NCI-H2107 (cell line): ENCODE data around the gene COPS4.
"Not testable (repeated sequence)": the region's sequence is repeated elsewhere in the genome, so short reads cannot be mapped to it uniquely, and the experiment has no call there.

Source experiments
- DNase-seq: peaks from one replicate; lab custom pipeline; 2025; lab: John Stamatoyannopoulos, UW

Gene COPS4

GRCh38 chr4:83034630-83035494 lies at the start of gene COPS4:
COPS4 (plus strand) TSS chr4:83035183; CDS start chr4:83035225, 42 bp downstream.
- peak; percentile 81 for DNase-seq

DNA sequence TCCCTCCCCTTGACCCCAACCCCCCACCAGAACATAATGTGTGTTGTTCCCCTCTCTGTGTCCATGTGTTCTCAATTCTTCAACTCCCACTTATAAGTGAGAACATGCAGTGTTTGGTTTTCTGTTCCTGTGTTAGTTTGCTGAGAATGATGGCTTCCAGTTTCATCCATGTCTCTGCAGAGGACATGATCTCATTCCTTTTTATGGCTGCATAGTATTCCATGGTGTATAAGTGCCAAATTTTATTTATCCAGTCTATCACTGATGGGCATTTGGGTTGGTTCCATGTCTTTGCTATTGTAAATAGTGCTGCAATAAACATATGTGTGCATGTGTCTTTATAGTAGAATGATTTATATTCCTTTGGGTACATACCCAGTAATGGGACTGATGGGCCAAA lies 47.5 kb upstream of the COPS4 start:
- DNase-seq: not testable (repeated sequence)

DNA sequence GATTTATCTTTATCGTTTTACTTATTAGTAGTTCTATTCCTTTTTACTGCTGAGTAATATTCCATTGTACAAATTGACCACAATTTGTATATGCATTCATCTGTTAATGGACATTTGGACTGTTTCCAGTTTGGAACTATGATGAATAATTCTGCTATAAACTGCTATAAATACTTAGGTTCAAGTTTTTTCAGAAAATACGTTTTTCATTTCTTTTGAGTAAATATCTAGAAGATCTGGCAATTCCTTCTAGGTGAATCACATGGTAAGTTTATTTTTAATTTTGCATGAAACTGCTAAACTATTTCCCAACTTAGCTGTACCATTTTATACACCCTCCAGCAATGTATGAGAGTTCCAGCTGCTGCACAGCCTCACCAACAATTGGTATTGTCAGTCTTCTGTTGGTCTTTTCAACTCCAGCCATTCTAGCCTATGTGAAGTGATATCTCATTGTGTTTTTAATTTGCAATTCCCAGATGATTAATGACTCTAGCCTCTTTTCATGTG lies 46.6 kb upstream of the COPS4 start:
- DNase-seq: no peak

- DNase-seq: no peak
Observed at GRCh38 chr4:82989575-82990429, 45.2 kb upstream of the COPS4 start.

GRCh38 chr4:82994834-82995233 lies 40.1 kb upstream of the COPS4 start:
- no peak for DNase-seq

- no peak for DNase-seq
Observed at GRCh38 chr4:82998898-82999297, 36.1 kb upstream of the COPS4 start.

DNA sequence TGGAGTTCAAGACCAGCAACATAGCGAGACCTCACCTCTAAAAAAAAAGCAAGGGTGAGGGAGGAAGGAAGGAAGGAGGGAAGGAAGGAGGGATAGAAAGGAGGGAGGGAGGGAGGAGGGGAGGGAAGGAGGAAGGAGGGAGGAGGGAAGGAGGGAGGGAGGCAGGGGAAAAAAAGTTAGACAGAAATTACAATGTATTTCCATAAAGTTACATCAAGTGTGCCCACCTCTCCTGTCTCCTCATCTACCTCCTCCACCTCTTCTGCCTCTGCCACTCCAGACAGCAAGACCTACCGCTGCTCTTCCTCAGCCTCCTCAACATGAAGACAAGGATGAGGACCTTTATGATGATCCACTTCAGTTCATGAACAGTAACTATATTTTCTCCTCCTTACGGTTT lies 32.7 kb upstream of the COPS4 start:
- DNase-seq: no peak

GRCh38 chr4:83003044-83003791 lies 31.8 kb upstream of the COPS4 start:
- DNase-seq: not testable (repeated sequence)

DNA sequence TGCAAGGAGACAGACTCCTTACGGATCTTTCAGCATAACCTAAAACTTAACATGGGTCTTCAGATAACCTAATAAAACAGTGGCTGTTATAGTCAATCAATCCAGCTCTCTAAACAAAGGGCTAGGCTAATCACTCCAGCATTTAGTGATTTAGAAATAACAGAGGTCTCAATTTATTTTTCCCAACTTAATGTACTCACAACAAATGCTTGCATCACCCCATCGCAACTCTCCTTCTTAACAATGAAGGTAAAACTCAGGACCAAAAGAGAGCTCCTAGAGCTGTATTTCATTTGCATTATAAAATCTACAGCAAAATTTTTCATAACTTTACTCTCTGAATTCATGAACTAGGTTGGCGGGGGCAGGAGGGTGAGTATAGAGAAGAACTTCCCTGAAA lies 25.5 kb upstream of the COPS4 start:
- DNase-seq: no peak

DNA sequence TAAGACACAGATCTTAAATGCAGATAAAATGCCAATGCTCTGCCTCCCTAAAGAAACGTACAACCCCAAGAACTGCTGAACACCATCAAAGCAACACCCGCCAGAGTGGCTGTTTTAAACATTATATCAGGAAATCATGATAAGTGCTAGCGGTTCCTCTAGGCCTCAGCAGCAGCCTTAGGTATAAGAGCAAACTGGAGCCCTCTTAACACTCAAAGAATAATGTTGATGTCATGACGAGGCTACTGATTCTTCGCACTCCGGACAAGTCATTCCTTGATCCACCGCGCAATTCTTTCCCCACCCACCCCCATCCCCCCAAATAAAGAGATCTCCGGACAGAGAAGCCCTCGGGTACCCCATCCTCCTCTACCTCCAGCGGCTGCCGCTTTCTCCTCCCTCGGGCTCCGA lies 24.9 kb upstream of the COPS4 start:
- no peak for DNase-seq

- DNase-seq: peak; percentile 18
Observed at GRCh38 chr4:83010522-83011318, 24.3 kb upstream of the COPS4 start, which contains the start of gene LIN54. LIN54 (minus strand) TSS chr4:83010823; CDS start chr4:82984844, 25,979 bp downstream.

GRCh38 chr4:83011689-83012199 lies 23.2 kb upstream of the COPS4 start:
- DNase-seq: no peak

GRCh38 chr4:83012200-83012686 lies 22.7 kb upstream of the COPS4 start:
- no peak for DNase-seq

GRCh38 chr4:83012687-83013419 lies 22.1 kb upstream of the COPS4 start:
- DNase-seq: peak; percentile 94

DNA sequence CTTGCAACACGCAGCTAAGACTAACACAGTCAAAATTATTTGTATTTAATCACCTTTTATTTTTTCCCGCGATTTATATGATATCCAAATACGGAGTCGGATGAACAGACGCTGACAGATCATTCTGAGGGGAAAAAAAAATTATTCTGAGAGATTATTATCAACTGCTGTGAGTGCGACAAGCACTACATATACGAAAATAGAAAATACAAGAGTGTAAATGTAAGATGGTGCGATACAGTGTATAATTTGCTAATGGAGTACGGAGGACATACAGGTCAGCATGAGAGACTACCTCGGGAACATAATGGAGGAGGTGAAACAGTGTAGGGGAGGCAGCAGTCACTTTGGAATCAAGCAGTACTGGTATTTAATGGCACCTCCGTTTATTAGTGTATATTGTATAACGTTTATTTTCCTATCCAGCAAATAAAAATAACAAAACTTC lies 21.5 kb upstream of the COPS4 start:
- DNase-seq: no peak

DNA sequence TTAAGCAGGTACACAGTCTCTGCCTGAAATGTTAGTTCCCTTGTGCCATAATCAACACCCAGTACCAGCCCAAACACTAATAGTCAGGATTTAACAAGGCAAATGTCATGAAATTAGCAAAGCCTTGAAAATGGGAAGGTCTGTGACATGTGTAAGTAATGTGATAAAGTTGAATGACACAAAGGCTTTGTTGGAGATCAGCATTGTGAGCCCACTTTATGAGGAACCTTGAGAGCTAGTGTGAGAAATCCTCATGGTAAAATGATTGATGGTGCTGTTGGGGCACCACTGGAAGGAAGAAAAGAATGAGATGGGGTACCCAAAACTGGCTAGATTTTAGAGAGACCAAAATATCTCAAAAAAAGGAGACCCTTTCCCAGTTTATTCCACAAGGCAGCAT lies 21.1 kb upstream of the COPS4 start:
- no peak for DNase-seq

GRCh38 chr4:83019794-83020494 lies 15.0 kb upstream of the COPS4 start:
- no peak for DNase-seq

DNA sequence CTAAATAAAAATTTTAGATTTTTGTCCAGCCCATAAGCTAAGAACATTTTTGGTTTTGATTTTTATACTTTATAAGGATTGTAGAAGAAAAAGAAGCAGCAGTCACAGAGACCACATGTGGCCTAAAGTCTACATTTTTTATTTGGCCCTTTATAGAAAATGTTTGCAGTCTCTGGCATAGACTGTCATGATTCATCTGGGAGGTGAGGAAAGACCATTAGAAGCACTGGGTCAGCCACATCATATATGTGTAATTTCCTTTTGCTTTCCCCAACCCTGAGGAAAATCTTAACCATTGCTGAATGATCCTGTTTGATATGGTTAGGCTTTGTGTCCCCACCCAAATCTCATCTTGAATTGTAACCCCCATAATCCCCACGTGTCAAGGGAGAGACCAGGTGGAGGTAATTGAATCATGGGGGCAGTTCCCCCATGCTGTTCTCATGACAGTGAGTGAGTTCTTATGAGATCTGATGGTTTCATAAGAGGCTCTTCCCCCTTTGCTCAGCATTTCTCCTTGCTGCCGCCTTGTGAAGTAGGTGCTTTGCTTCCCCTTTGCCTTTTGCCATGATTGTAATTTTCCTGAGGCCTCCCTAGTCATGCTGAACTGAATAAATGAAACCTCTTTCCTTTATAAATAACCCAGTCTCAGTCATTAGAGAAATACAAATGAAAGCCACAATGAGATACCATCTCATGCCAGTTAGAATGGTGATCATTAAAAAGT lies 12.1 kb upstream of the COPS4 start:
- DNase-seq: no peak

DNA sequence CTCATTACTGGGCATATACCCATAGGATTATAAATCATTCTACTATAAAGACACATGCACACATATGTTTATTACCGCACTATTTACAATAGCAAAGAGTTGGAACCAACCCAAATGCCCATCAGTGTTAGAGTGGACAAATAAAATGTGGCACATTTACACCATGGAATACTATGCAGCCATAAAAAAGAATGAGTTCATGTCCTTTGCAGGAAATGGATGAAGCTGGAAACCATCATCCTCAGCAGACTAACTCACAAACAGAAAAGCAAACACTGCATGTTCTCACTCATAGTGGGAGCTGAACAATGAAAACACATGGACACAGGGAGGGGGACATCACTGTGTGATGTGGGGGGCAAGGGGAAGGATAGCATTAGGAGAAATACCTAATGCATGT lies 11.4 kb upstream of the COPS4 start:
- DNase-seq: not testable (repeated sequence)
